HG03039 (cell line): Measurements from ENCODE around the gene SNAPIN.

Source experiments
- ATAC-seq: cut with Tn5 transposase; IDR thresholded peaks from one replicate; pipeline ENCODE4 v1.9.1; 2021; ENCODE audit warnings: mild to moderate bottlenecking, moderate library complexity; ENCODE audit not compliant: unreplicated experiment

Gene SNAPIN

DNA sequence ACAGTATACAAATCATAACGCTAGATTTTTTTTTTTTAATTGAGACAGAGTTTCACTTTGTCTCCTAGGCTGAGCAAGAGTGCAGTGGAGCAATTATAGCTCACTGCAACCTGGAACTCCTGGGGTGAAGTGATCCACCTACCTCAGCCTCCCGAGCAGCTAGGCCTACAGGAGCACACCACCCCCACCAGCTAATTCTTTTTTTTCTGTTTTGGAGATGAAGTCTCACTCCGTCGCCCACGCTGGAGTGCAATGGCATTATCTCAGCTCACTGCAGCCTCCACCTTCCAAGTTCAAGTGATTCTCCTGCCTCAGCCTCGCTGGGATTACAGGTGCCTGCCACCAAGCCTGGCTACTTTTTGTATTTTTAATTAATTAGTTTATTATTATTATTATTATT lies 41.3 kb downstream of the SNAPIN start:
- ATAC-seq: no peak

DNA sequence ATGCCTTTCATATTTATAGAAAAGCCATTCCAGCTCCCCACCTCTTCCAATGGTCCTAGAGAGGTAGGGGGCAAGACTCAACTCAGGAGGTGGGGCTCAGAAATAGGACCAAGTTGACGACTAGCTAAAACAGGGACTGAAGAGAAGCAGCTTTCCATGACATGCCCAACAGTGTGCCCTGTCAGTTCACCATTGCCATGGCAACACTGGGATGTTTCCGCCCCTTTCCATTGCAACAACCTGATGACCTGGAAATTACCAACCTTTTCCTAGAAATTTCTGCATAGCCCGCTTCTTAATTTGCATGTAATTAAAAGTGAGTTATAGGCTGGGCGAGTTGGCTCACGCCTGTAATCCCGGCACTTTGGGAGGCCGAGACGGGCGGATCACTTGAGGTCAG lies 47.0 kb downstream of the SNAPIN start:
- no peak for ATAC-seq

DNA sequence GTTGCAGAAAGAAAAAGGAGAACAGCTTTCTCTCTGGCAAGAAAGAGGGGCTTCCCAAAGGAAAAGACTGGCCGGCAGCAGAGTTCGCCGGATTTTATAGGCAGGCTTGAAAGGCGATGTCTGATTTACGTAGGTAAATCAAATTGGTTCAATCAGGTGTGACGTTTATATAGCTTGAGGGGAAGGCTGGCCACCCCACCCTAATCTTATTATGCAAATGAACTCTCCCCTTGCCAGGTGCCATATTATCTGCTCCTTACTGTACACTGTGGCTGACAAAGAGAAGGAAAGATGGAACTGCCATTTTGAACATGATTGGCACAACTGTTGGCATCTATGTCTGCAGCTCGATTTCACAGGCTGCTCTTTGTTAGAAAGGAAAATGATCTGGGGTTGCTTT lies 52.5 kb downstream of the SNAPIN start:
- no peak for ATAC-seq
